HG02759 (cell line): ENCODE measurements around the gene TRNT1.

Experiments
- ATAC-seq: cut with Tn5 transposase; IDR thresholded peaks from one replicate; pipeline ENCODE4 v1.9.1; 2021; ENCODE audit warnings: mild to moderate bottlenecking, moderate library complexity; ENCODE audit not compliant: unreplicated experiment

TRNT1 gene

GRCh38 chr3:3177861-3178497, 51.2 kb downstream of the TRNT1 start:
- ATAC-seq = no peak

GRCh38 chr3:3178498-3179328, 52.0 kb downstream of the TRNT1 start:
- ATAC-seq = peak; percentile 0

- peak; percentile 99 for ATAC-seq
Measured at GRCh38 chr3:3179407-3180094, 52.8 kb downstream of the TRNT1 start, which contains the start of gene CRBN. Gene CRBN, minus strand, starts transcription at chr3:3179691. Its CDS starts 4 bp downstream, at chr3:3179687.

- no peak for ATAC-seq
Measured at GRCh38 chr3:3180456-3180855, 53.7 kb downstream of the TRNT1 start.

GRCh38 chr3:3184876-3185275, 58.1 kb downstream of the TRNT1 start:
- ATAC-seq = no peak

GRCh38 chr3:3189102-3189727, 62.5 kb downstream of the TRNT1 start:
- no peak for ATAC-seq

GRCh38 chr3:3189961-3190360, 63.2 kb downstream of the TRNT1 start:
- ATAC-seq = no peak

- ATAC-seq = no peak
Measured at GRCh38 chr3:3191675-3192285, 65.0 kb downstream of the TRNT1 start.

GRCh38 chr3:3192286-3192675, 65.5 kb downstream of the TRNT1 start:
- ATAC-seq = no peak

GRCh38 chr3:3194861-3195260, 68.1 kb downstream of the TRNT1 start:
- no peak for ATAC-seq

- no peak for ATAC-seq
Measured at GRCh38 chr3:3196148-3196861, 69.6 kb downstream of the TRNT1 start.
